IPS-18c (cell line): ENCODE results near the gene COX8A.

Experiments used
- H3K4me3 ChIP-seq: 2 replicates; pipeline ENCODE4 v1.7.0; 2013; ENCODE audit warnings: low read depth, mild to moderate bottlenecking, low read length, moderate library complexity; ENCODE audit not compliant: insufficient read depth
- H3K9me3 ChIP-seq: one replicate; pipeline ENCODE4 v1.6.1; 2013; ENCODE audit warnings: mild to moderate bottlenecking, low read length, moderate library complexity; ENCODE audit not compliant: control insufficient read depth, insufficient read depth

COX8A gene

GRCh38 chr11:63998558-63999348, 24.3 kb downstream of the COX8A start:
- Histone ChIP-seq H3K9me3 (peaks cover 3% of the 10 kb centered on the region), H3K4me3 (peak overlapping the region; percentile 53)

GRCh38 chr11:63999349-64000025, 25.1 kb downstream of the COX8A start:
- H3K4me3 ChIP-seq: peak overlapping the region; percentile 53
- H3K9me3 ChIP-seq: peaks cover 3% of the 10 kb centered on the region

GRCh38 chr11:64000026-64000739, 25.8 kb downstream of the COX8A start:
- peak overlapping the region; percentile 53 for H3K4me3 ChIP-seq
- H3K9me3 ChIP-seq: peaks cover 3% of the 10 kb centered on the region

- H3K9me3 ChIP-seq: peaks cover 3% of the 10 kb centered on the region
- peak overlapping the region; percentile 53 for H3K4me3 ChIP-seq
These were observed 26.5 kb downstream of the COX8A start for GRCh38 chr11:64000740-64001483.

DNA sequence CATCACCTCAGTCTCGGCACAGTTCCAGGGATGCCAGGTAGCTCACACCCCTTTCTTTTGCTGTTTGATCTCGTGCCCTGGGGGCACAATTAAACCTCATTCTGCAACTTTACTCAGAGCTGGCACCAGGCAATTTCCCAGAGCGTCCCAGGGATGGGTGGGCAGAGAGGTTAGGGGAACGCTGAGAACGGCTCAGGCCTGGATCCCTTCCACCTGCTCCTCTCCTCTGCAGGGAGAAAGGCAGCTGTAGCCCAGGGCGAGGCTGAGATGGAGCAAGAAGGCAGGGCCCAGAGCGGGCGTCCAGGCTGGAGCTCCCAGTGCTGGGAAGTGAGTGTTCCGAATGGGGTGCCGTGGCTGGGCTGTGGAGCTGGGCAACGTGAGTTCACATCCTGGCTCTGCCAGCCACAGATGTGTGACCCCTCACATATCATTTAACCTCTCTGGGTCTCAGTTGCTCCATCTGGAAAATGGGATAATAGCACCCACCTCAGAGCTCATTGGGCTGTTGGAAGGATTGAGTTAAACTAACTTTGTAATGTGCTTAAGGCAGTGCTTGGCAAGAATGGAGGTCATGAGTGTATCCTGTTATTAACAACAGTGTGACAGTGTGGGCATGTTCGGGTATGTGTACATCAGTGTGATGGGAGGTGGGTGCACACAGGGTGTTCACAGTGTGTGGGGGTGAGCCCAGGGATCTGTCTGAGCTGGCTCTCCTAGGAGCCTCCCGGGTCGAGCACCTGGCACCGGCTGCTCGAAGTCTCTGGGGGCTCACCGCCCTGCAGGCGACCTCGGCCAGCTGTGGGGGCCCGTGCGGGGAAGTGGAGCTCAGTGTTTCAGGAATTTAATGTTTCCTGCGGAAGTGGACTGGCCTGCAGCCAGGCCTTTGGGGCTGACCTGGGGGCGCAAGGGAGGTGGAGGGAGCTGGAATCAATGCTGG, 27.3 kb downstream of the COX8A start:
- no peak overlapping the region for H3K4me3 ChIP-seq
- H3K9me3 ChIP-seq: peaks cover 3% of the 10 kb centered on the region

DNA sequence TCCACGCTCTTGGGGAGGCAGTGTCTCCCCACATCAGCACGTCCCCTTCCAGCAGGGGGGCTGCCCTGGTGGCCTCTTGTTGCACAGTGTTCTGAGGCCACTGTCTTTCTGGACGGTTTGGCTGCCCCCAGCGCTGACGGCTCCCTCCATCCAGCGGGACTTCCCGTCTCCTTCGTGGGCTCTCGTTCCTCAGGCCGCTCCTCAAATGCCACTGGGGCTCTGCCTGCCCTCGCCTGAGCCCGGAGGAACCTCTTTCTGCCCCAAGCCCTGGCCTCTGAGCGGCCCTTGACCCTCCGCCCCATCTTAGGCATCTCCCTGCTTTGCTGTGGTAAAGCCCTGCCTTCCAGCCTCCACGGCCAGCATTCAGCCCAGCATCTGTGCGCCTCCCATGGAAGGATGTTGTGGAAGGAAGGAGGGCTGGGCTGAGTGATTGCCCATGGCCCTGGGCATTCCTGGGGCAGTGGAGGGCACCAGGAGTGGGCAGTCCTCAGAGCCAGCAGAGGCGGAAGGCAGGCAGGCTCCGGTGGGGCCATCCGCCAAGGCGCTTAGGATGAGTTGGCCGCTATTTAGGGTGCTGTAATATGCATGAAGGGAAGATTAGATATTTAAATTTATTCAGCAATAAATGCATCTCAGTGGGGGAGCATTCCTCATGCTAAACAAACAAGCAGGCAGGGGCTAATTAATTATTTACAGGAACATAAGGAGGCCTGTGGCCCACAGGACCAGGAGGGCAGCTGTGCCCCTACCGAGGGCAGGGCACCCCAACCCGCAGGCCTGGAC, 29.6 kb downstream of the COX8A start:
- peaks cover 2% of the 10 kb centered on the region for H3K9me3 ChIP-seq
- H3K4me3 ChIP-seq: no peak overlapping the region

GRCh38 chr11:64004590-64004984, 30.2 kb downstream of the COX8A start:
- Histone ChIP-seq H3K9me3 (no peaks in the 10 kb centered on the region), H3K4me3 (no peak overlapping the region)

- no peak overlapping the region for H3K4me3 ChIP-seq
- H3K9me3 ChIP-seq: no peaks in the 10 kb centered on the region
These were observed 31.3 kb downstream of the COX8A start for GRCh38 chr11:64005691-64006090.

DNA sequence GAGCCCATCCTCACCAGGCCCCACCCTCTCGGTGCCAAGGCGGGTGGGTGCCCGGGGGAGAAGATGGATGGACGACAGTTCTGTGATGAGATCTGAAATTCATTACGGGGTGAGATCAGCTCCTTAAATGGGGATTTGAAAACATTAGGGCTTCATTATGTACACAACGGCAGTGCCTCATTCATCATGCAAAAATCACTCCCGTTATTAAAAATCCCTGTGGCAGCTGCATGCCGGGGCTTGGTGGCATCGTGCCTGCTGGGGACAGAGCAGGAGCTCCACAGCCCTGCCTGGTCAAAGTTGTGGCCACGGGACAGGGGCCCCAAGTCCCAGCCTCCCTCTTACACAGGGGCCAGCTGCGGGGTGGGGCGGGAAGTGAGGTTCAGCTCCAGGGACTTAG, 32.0 kb downstream of the COX8A start:
- Histone ChIP-seq H3K9me3 (peaks cover 1% of the 10 kb centered on the region), H3K4me3 (no peak overlapping the region)

GRCh38 chr11:64007160-64007628, 32.8 kb downstream of the COX8A start:
- Histone ChIP-seq H3K9me3 (peaks cover 2% of the 10 kb centered on the region), H3K4me3 (peak overlapping the region; percentile 29)

DNA sequence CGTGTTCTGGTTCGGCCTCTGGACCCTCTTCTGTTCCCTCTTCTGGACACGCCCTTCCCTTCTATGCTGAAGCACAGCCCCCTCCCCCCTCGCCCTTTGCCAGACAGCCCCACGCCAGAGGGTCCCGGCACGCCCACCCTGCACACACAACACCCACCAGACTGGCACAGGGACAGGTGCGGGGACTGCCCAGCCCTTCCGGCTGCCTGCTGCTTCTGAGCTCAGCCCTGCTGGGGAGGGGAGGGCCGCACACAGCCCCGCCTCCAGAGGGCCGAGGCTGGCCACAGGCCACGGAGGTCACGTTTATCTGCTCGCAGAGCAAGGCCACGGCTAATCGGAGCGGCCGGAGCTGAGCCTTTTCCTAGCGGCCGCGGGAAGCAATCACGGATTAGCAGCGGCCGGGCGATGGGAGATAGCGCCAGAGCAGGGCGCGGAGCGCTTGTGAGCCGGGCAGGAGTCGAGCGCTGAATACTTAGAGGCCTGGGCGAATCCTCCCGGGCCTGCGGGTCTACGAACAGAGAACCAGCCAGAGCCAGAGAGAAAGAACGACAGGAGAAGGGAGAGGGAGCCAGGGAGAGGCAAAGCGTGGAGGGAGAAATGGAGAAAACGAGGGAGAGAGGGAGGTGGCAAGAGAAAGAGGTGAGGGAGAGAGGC, 33.3 kb downstream of the COX8A start:
- Histone ChIP-seq H3K9me3 (peaks cover 2% of the 10 kb centered on the region), H3K4me3 (peak overlapping the region; percentile 29)

DNA sequence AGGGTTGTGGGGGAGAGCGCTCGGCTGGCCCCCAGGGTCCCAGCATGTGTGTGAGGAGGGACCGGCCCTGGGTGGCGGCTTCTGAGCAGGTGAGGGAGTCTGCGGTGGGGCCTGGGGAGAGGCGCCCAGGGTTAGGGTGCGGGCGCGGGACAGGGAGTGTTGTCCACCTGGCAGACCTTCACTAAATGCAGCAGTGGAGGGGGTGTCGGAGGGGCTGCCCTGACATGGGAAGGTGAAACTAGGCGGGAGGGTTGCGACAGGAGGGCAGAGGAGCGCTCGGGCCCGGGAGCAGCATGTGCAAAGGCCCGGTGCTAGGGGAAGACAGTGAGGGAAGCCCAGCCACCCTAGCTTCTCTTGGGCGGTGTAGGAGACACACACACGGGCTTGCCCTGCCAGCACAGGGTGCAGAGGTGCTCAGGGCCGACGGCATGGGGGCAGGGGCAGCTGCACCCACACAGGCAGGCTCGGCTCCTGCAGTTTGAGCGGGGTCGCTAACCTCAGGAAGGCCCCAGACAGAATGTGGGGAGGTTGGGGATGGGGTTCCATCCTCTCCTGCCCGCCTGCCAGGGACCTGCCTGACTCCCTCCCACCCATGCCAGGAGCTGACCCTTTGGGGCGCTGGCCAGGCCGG, 34.0 kb downstream of the COX8A start:
- H3K4me3 ChIP-seq: peak overlapping the region; percentile 29; the same call in 1 of the 2 replicates
- H3K9me3 ChIP-seq: peaks cover 2% of the 10 kb centered on the region

DNA sequence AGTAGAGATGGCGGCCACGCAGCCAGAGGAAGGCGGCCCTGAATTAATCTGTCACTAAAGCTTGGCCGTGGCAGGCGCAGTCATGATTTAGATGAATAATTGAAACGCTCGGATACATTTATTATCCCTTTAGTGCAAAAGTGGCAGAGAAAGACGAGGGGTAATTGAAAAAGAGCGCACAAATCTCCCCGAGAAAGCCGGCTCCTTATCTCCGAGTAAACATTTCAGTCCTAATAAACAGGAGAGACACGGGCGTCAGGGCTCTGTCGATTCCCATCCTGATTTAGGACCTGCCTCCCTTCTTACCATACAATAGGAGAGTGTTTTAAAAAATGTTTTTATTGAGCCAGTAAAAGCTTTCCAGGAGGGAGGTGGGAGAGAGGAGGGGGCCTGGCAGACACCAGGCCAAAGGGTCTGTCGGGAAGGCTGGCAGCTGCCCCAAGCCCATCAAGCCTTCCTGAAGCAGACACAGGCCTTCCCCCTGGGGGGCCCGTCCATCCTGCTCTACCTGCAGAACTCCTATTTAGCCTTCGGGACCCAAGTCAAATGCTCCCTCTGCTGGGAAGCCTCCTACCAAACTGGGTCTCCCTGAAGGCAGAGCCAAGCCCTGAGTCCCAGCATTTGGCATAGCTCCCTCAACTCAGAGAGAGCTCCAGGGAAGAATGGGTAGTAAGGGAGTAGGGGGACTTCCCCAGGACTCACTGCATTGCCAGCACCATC, 34.7 kb downstream of the COX8A start:
- Histone ChIP-seq H3K4me3 (no peak overlapping the region), H3K9me3 (peaks cover 2% of the 10 kb centered on the region)

DNA sequence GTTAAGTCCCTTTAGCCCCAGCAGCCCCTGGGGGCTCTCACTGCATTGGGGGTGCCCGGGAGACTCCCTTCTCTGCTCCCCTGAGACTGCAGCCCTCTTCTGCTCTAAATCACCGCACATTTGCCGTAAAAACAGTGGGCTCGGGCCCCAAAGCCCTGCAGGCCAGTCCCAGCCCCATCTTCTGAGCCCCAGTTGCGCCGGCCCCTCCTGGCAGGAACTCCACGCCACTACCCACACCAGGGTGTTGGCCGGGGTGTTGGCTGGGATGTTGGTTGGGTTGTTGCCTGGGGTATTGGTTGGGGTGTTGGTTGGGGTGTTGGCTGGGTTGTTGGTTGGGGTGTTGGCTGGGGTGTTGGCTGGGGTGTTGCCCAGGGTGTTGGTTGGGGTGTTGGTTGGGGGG, 35.3 kb downstream of the COX8A start:
- Histone ChIP-seq H3K9me3 (peaks cover 2% of the 10 kb centered on the region), H3K4me3 (no peak overlapping the region)
